Ecto neural progenitor cell (in vitro differentiated cells): ENCODE results near the gene KCNJ5.

Source experiments
- DNase-seq: peaks from one replicate; pipeline ENCODE4 v3.0.0-alpha.2; 2018; ENCODE audit warnings: low spot score

Gene KCNJ5

GRCh38 chr11:128957202-128957482, 66.0 kb downstream of the KCNJ5 start:
- no peak for DNase-seq

DNA sequence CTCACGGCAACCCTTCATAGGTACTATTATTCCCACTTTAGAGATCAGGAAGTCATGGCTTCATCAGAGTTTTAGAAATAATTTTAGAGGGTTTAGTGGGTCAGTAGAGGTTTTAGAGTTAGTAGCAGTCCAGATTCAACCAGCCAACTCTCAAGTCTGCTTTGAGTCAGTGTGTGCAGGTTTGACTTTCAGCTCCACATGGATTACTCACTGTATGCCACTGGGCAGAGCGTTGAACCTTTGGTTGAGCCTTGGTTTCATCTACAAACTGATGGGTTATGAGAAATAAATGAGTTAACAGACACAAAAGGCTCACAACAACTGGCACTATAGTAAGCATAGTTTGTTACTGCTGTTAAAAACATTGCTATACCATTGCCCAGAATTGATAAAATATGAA, 70.5 kb downstream of the KCNJ5 start:
- DNase-seq: no peak

GRCh38 chr11:128962896-128963295, 71.7 kb downstream of the KCNJ5 start:
- no peak for DNase-seq

- no peak for DNase-seq
Measured at GRCh38 chr11:128963744-128964325, 72.7 kb downstream of the KCNJ5 start.

DNA sequence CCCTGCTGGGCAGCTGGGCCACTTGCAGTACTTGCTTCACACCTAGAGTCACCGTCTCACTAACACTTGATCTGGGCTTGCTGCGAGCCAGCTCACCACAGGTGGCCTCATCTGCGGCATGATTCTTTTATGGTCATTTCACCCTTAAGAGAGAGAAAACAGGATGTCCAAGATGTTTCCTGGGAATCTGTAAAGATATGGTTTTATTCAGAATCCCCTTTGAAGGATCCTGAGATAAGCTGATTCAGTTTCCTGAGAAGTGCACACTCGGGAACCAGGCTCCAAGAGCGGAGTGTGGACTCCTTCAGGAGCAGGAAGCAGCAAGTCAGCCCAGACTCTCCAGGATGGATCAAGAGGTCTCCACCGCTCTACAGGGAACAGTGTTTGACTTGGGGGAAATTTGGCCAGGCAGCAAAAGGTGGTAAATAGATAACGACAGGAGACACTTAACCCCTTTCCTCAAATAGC, 73.3 kb downstream of the KCNJ5 start:
- no peak for DNase-seq

- DNase-seq: no peak
Measured at GRCh38 chr11:128965485-128965884, 74.3 kb downstream of the KCNJ5 start.

GRCh38 chr11:128967578-128967977, 76.4 kb downstream of the KCNJ5 start:
- no peak for DNase-seq

GRCh38 chr11:128968916-128969315, 77.8 kb downstream of the KCNJ5 start:
- no peak for DNase-seq
